CD4-positive, alpha-beta T cell treated with Interleukin-17A for 1 hour (primary cell): ENCODE measurements around the gene TTC21A.
A peak's percentile ranks its signal among the peaks of the same experiment; 100 is the strongest.

Experiments
- DNase-seq: peaks from one replicate; pipeline ENCODE4 v3.0.0-alpha.2; 2020

Gene TTC21A

DNA sequence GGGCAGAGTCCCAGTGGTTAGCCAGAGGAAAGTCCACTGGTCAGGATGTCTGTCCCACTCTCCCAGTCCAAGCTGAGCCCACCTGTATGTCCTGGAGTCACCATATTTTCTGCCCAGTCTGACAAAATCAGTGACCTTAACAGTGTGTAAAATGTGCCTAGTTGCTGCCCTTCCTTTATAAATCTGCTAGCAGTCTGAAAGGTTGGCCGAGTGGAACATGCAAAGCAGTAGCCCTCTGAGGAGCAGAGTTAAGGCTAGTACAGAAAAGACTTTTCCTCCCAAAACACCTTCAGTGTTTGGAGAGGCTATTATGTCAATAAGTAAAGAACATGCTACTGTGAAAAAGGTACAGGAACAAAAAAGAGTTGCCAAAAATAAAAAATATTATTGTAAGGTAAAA is 15.3 kb downstream of the TTC21A start:
- no peak for DNase-seq

- DNase-seq: no peak
Observed at GRCh38 chr3:39124876-39125840, 17.7 kb downstream of the TTC21A start.

- no peak for DNase-seq
Observed at GRCh38 chr3:39125841-39126500, 18.5 kb downstream of the TTC21A start.

- peak; percentile 54 for DNase-seq
Observed at GRCh38 chr3:39126532-39127071, 19.1 kb downstream of the TTC21A start.

DNA sequence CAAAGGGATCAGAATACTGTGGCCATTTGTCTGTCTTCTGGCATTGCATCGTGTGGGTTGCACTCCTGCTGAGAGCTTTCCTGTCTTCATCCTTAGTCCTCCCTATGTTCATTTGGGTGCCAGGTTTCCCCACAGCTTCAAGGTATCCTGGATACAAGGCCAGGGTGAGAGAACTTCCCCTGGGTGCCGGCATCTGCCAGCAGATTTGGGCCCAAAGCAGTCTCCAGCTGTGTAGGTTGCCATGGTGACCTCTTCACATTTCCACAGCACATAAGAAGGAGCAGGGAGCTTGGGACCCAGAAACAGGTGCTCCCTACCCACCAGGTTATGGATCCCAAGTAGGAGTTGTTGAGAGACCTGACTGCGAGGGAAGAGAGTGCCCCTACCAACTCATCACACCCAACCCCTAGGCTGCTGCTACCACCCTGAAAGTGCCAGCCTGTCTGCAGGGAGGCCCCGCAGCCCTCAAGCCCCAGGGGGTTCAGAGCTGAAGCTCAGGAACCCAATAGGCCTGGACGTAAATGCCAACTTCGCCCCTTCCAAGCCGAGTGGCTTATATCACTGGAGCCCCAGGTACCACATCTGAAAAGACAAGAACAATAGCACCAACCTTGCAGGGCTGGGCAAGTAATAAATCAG is 19.9 kb downstream of the TTC21A start:
- DNase-seq: no peak

GRCh38 chr3:39127908-39128304 is 20.4 kb downstream of the TTC21A start:
- no peak for DNase-seq

DNA sequence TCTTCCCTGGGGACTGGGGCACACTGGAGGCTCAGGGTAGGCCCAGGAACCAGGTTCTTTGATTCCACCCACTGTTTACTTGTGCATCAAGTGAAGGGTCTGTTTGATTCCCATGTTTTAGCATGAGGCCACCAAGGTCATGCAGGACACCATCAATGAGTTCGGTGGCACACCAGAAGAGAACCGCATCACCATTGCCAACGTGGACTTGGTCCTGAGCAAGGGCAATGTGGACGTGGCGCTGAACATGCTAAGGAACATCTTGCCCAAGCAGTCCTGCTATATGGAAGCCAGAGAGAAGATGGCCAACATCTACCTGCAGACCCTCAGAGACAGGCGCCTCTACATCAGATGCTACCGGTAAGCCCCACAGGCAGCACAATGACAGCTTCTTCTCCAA is 21.5 kb downstream of the TTC21A start:
- no peak for DNase-seq

GRCh38 chr3:39130026-39130425 is 22.5 kb downstream of the TTC21A start:
- DNase-seq: no peak

DNA sequence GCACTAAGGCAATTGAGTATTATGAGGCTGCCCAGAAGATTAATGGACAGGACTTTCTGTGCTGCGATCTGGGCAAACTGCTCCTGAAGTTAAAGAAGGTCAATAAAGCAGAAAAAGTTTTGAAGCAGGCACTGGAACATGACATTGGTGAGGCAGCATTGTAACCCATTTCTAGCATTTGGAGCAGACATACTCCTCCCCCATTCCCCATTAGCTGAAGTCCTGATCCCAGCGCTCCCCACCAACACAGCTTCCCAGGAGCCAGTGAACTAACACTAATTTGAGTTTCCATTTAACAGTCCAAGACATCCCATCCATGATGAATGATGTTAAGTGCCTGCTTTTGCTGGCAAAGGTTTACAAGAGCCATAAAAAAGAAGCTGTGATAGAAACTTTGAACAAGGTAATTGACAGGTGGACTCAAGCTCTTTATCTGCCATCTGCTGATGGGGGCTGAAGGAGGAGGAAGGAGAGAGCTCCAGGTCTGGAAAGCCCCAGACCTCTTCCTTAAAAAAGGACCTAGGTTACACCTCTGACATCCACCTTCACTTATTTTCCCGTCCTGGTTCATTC is 23.3 kb downstream of the TTC21A start:
- DNase-seq: no peak

DNA sequence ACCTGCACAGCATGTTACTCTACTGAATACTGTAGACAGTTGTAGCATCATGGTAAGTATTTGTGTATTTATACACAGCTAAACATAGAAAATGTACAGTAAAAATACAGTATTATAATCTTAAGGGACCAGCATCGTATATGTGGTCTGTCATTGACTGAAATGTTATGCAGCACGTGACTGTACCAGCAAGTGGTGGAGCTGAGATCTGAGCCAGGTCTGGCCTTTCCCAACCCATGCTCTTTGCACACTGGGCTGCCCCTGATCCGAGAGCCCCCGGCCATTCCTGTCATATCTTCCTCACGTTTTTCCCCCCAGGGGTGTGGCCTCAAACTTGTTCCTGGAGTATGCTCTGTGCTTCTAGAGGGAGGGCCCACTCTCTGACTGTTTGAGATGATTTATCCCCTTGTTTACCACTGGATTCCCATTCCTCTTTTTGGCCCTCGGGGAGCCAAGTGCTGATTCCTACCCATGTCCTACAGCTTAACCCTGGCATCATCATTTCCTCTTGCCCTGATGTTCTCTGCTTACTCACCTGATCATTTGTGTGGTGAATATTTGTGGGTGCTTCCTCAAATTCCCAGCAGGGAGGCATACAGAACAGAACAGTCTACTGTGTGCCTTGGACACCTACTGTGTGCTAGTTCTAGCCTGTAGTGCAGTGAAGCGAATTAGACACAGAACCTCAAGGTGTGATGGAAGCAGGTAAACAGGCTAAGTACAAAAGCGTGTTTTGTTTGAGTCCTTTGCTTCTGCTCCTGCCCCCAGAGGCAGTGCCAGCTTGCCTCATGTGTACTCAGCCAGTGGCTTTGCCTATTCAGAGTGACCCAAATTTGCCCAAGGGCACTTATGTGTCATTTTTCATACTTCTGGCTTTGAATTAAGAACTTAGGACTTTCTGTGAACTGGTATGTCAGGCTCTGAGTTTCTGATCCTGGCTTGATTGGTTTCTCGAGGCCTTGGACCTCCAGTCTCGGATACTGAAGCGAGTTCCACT is 24.9 kb downstream of the TTC21A start:
- DNase-seq: no peak

GRCh38 chr3:39133093-39133490 is 25.6 kb downstream of the TTC21A start:
- no peak for DNase-seq

- no peak for DNase-seq
Observed at GRCh38 chr3:39133822-39134221, 26.3 kb downstream of the TTC21A start.

GRCh38 chr3:39134305-39134704 is 26.8 kb downstream of the TTC21A start:
- DNase-seq: no peak

- DNase-seq: no peak
Observed at GRCh38 chr3:39135170-39135805, 27.8 kb downstream of the TTC21A start.

- no peak for DNase-seq
Observed at GRCh38 chr3:39136533-39137434, 29.3 kb downstream of the TTC21A start.

DNA sequence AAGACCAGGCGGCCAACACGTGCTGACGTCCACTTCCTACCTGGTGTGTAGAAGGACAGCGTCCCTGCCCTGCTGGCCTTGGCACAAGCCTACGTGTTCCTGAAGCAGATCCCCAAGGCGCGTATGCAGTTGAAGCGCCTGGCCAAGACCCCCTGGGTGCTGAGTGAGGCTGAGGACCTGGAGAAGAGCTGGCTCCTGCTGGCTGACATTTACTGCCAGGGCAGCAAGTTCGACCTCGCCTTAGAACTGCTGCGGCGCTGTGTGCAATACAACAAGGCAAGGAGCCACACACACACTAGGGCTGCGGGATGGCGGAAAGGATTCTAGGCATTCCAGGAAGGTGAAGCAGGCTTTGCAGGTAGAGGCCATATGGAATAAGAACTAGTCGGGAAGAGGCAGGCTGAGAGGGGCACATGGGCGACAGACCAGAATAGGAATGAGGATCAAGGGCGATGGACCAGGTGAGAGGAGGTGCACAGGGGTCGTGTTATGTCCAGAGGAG is 30.0 kb downstream of the TTC21A start:
- no peak for DNase-seq

GRCh38 chr3:39137991-39138803 is 30.7 kb downstream of the TTC21A start:
- DNase-seq: no peak

GRCh38 chr3:39138804-39139415 is 31.4 kb downstream of the TTC21A start:
- DNase-seq: no peak

GRCh38 chr3:39139442-39139841 is 32.0 kb downstream of the TTC21A start:
- no peak for DNase-seq
